HG02973 (cell line): ENCODE results near the gene GDNF.
"Not testable (repeated sequence)": the region's sequence is repeated elsewhere in the genome, so short reads cannot be mapped to it uniquely, and the experiment has no call there.

Experiments used
- ATAC-seq: cut with Tn5 transposase; IDR thresholded peaks from one replicate; pipeline ENCODE4 v1.9.1; 2021; ENCODE audit warnings: moderate library complexity; ENCODE audit not compliant: unreplicated experiment

GDNF gene

GRCh38 chr5:37787742-37788141 lies 52.1 kb downstream of the GDNF start:
- no peak for ATAC-seq

GRCh38 chr5:37786862-37787519 lies 52.9 kb downstream of the GDNF start:
- no peak for ATAC-seq

- ATAC-seq = no peak
These were observed 53.4 kb downstream of the GDNF start for GRCh38 chr5:37786416-37786815.

DNA sequence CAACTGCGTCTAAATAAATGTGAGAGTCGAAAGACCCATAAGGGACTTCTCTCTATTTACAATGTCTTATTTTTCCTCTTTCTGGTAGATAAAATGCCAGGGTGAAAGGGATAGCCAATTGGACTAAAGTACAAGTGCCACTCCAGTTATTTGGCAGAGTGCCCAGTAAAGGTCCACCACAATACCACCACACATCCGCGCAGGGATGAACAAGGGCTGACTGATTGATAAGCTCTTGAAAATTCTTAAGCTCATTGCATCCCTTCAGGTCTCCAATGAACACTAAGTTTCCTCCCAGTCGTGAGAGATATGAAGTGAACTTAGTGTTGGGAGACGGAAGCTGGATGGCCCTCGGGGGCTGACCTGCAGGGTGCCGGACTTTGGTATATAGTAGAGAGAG lies 58.4 kb downstream of the GDNF start:
- ATAC-seq = not testable (repeated sequence)

- ATAC-seq = no peak
These were observed 62.3 kb downstream of the GDNF start for GRCh38 chr5:37777432-37778130.

GRCh38 chr5:37776826-37777225 lies 63.0 kb downstream of the GDNF start:
- ATAC-seq = no peak

- ATAC-seq = no peak
These were observed 64.8 kb downstream of the GDNF start for GRCh38 chr5:37774912-37775483.

GRCh38 chr5:37773809-37774208 lies 66.0 kb downstream of the GDNF start:
- no peak for ATAC-seq

GRCh38 chr5:37772255-37772654 lies 67.6 kb downstream of the GDNF start:
- no peak for ATAC-seq

- ATAC-seq = no peak
These were observed 68.1 kb downstream of the GDNF start for GRCh38 chr5:37771731-37772130.

DNA sequence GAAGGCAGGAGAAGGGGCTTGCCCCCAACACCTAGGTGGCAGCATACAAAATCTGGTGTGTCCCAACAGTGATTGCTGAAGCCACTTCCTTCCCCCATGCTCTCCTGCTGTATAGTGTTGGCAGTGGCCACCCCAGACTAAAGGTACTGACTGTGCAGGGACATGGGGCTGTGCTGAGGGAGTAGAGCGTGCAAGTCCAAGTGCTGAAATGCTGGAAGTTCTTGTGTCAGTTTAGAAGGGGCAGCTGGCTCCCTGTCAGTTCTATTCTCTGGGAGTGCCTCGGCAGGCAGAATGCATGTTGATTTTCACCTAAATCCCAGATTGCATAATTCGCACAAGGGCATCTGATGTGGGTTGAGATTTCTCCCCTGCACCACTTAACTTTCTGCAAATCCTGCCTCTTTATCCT lies 68.6 kb downstream of the GDNF start:
- no peak for ATAC-seq

DNA sequence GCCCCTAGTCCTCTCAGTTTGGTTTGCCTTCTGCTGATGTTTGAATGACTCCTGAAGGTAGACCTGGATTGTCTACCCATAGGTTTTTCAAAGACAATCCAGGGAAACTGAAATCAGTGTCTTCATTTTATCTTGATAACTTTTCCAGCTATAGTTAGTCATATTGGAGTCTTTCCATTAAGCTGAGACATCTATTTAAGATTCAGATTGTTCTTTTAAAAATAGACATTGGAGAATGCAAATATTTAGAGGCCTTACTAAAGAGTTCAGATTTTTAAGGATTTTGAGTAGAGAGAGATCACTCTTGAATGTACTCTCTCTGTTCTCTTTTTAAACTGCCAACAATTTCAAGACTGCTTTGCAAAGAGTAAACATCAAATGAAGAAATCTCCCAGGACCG lies 69.1 kb downstream of the GDNF start:
- no peak for ATAC-seq

DNA sequence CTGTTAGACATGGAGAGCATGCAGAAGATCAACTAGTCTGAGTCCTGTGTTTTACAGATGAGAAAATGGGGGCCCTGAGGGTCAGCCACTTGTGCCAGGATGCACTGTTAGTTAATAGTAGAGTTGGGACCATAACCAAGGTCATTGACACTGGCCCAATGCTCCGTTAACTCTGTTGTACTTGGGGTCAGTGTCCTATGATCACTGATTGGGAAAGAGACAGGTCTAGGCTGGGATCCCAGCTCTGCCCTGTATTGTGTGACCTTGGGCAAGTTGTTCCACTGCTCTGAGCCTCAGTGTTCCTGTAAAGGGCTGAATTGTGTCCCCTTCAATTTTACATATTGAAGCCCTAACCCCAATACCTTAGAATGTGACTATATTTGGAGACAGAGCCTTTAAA lies 70.0 kb downstream of the GDNF start:
- ATAC-seq = no peak

- ATAC-seq = no peak
These were observed 70.7 kb downstream of the GDNF start for GRCh38 chr5:37769108-37769507.

DNA sequence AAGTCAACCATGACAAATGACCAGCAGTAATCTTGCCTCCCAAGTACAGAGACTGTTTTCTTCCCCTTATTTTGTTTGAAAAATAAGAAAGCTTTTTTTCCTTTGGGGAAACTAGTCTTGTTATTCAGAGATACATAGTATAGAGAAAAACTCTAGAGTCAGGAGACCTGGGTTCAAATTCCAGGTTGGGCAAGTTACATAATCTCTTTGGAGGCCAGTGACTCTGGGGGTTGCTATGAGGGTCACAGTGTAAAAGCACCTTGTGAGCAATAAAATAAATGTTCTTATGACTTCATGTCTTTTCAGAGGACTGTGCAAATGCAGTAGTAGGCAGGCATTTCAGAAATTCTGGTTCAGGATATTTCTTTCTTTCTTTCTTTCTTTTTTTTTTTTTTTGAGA lies 71.5 kb downstream of the GDNF start:
- ATAC-seq = no peak

- no peak for ATAC-seq
These were observed 71.9 kb downstream of the GDNF start for GRCh38 chr5:37767961-37768360.

- no peak for ATAC-seq
These were observed 72.6 kb downstream of the GDNF start for GRCh38 chr5:37767251-37767650.
